ENCODE data around the gene FKBP2. TPM values are rescaled to one million over a fixed set of nuclear protein-coding genes. Genes with fewer than 3 reads are reported as not detected.

Gene FKBP2
- total RNA-seq, 6 experiments from 2014 or later = 54.1 to 95.6 (median 73.1) TPM

- no peak for TF ChIP-seq CTCF (IDR thresholded peaks at IDR 0.05)
- H3K4me3 Mint-ChIP-seq = no peak overlapping the region
- no peak for DNase-seq
- H3K27me3 Mint-ChIP-seq (ENCODE audit: insufficient read depth) = peaks cover 2% of the 10 kb centered on the region; the same call in 1 of the 2 replicates
- H3K27ac Mint-ChIP-seq = no peak overlapping the region; the same call in 1 of the 2 replicates
- H3K4me1 Mint-ChIP-seq (ENCODE audit: low read depth) = peaks cover 31% of the 10 kb centered on the region
- peaks cover 29% of the 10 kb centered on the region for H3K36me3 Mint-ChIP-seq (ENCODE audit: low read depth)
- H3K9me3 Mint-ChIP-seq = no peaks in the 10 kb centered on the region
Observed at GRCh38 chr11:64202992-64203391, 37.9 kb upstream of the FKBP2 start.

GRCh38 chr11:64203421-64204079 is 37.3 kb upstream of the FKBP2 start:
- Mint-ChIP-seq H3K4me1 (ENCODE audit: low read depth) (peaks cover 31% of the 10 kb centered on the region), H3K36me3 (ENCODE audit: low read depth) (peaks cover 29% of the 10 kb centered on the region), H3K4me3 (no peak overlapping the region), H3K9me3 (no peaks in the 10 kb centered on the region), H3K27ac (no peak overlapping the region; the same call in 1 of the 2 replicates), H3K27me3 (ENCODE audit: insufficient read depth) (peaks cover 2% of the 10 kb centered on the region; the same call in 1 of the 2 replicates)
- TF ChIP-seq CTCF (IDR thresholded peaks at IDR 0.05) = no peak
- DNase-seq = no peak

- H3K4me3 Mint-ChIP-seq = no peak overlapping the region
- peaks cover 31% of the 10 kb centered on the region for H3K4me1 Mint-ChIP-seq (ENCODE audit: low read depth)
- DNase-seq = no peak
- H3K27ac Mint-ChIP-seq = peak overlapping the region; percentile 71; the same call in 1 of the 2 replicates
- peaks cover 29% of the 10 kb centered on the region for H3K36me3 Mint-ChIP-seq (ENCODE audit: low read depth)
- TF ChIP-seq CTCF (IDR thresholded peaks at IDR 0.05) = no peak
- H3K9me3 Mint-ChIP-seq = no peaks in the 10 kb centered on the region
- peaks cover 2% of the 10 kb centered on the region; the same call in 1 of the 2 replicates for H3K27me3 Mint-ChIP-seq (ENCODE audit: insufficient read depth)
Observed at GRCh38 chr11:64204080-64204440, 36.8 kb upstream of the FKBP2 start.

GRCh38 chr11:64204464-64204989 is 36.4 kb upstream of the FKBP2 start:
- H3K9me3 Mint-ChIP-seq = no peaks in the 10 kb centered on the region
- H3K27ac Mint-ChIP-seq = peak overlapping the region; percentile 71
- peaks cover 29% of the 10 kb centered on the region for H3K36me3 Mint-ChIP-seq (ENCODE audit: low read depth)
- peaks cover 2% of the 10 kb centered on the region; the same call in 1 of the 2 replicates for H3K27me3 Mint-ChIP-seq (ENCODE audit: insufficient read depth)
- TF ChIP-seq CTCF (IDR thresholded peaks at IDR 0.05) = peak; percentile 83
- DNase-seq = peak; percentile 85
- peaks cover 31% of the 10 kb centered on the region for H3K4me1 Mint-ChIP-seq (ENCODE audit: low read depth)
- H3K4me3 Mint-ChIP-seq = no peak overlapping the region

- no peaks in the 10 kb centered on the region for H3K9me3 Mint-ChIP-seq
- no peak for TF ChIP-seq CTCF (IDR thresholded peaks at IDR 0.05)
- DNase-seq = no peak
- H3K4me3 Mint-ChIP-seq = peak within 1 kb of the TSS; percentile 34; the same call in 1 of the 2 replicates
- H3K27me3 Mint-ChIP-seq (ENCODE audit: insufficient read depth) = peaks cover 2% of the 10 kb centered on the region; the same call in 1 of the 2 replicates
- peak within 1 kb of the TSS; percentile 87 for H3K27ac Mint-ChIP-seq
- H3K36me3 Mint-ChIP-seq (ENCODE audit: low read depth) = peaks cover 20% of the 10 kb centered on the region
- peaks cover 27% of the 10 kb centered on the region for H3K4me1 Mint-ChIP-seq (ENCODE audit: low read depth)
Observed at GRCh38 chr11:64206457-64207255, 34.2 kb upstream of the FKBP2 start, which contains the start of gene FERMT3. Gene FERMT3, plus strand, starts transcription at chr11:64206721. Its CDS starts 644 bp downstream, at chr11:64207365.

Data from HFFc6 (cell line).